ENCODE data around the gene MAP7D3.

MAP7D3 gene

DNA sequence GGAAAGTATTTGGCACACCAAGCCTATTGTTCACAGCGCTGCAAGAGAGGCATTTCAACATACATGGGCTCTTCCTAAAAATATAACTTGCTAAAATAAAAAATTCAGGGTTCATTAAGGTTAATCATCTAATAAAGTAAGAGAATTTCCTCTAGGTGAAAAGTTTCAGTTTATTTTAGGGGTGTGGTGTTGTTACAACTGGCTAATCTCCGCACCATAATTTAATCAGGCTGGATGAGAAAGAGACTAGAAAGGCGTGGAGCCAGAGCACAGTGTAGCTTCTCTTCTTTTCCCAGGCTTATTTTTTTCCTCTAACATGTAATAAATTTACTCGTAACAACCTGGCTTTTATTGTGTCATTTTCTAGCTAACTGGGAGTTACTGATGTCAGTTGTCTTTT lies 56.0 kb downstream of the MAP7D3 start:
- TF ChIP-seq, protein P1, sequence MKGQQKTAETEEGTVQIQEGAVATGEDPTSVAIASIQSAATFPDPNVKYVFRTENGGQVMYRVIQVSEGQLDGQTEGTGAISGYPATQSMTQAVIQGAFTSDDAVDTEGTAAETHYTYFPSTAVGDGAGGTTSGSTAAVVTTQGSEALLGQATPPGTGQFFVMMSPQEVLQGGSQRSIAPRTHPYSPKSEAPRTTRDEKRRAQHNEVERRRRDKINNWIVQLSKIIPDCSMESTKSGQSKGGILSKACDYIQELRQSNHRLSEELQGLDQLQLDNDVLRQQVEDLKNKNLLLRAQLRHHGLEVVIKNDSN (IDR thresholded peaks at IDR 0.05) = no peak
- TF ChIP-seq, protein P2, sequence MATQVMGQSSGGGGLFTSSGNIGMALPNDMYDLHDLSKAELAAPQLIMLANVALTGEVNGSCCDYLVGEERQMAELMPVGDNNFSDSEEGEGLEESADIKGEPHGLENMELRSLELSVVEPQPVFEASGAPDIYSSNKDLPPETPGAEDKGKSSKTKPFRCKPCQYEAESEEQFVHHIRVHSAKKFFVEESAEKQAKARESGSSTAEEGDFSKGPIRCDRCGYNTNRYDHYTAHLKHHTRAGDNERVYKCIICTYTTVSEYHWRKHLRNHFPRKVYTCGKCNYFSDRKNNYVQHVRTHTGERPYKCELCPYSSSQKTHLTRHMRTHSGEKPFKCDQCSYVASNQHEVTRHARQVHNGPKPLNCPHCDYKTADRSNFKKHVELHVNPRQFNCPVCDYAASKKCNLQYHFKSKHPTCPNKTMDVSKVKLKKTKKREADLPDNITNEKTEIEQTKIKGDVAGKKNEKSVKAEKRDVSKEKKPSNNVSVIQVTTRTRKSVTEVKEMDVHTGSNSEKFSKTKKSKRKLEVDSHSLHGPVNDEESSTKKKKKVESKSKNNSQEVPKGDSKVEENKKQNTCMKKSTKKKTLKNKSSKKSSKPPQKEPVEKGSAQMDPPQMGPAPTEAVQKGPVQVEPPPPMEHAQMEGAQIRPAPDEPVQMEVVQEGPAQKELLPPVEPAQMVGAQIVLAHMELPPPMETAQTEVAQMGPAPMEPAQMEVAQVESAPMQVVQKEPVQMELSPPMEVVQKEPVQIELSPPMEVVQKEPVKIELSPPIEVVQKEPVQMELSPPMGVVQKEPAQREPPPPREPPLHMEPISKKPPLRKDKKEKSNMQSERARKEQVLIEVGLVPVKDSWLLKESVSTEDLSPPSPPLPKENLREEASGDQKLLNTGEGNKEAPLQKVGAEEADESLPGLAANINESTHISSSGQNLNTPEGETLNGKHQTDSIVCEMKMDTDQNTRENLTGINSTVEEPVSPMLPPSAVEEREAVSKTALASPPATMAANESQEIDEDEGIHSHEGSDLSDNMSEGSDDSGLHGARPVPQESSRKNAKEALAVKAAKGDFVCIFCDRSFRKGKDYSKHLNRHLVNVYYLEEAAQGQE (IDR thresholded peaks at IDR 0.05; ENCODE audit: low read depth) = no peak
- TF ChIP-seq ZBTB7A (IDR thresholded peaks at IDR 0.05; ENCODE audit: low read depth) (no peak), TEAD4 (IDR thresholded peaks at IDR 0.05) (no peak), YY1 (IDR thresholded peaks at IDR 0.05; ENCODE audit: low read depth) (no peak), EGR1 (IDR thresholded peaks at IDR 0.05) (no peak), NFIC (IDR thresholded peaks at IDR 0.05) (no peak), EP300 (IDR thresholded peaks at IDR 0.05; ENCODE audit: borderline replicate concordance) (no peak), TCF12 (IDR thresholded peaks at IDR 0.05; ENCODE audit: low read depth) (no peak), FOXM1 (IDR thresholded peaks at IDR 0.05; ENCODE audit: borderline replicate concordance, low read depth) (no peak), RAD21 (IDR thresholded peaks at IDR 0.05; ENCODE audit: low read depth) (no peak), CEBPB (IDR thresholded peaks at IDR 0.05) (no peak), CREB1 (IDR thresholded peaks at IDR 0.05; ENCODE audit: low read depth) (no peak), TAF1 (IDR thresholded peaks at IDR 0.05; ENCODE audit: low read depth) (no peak)
- TF ChIP-seq, protein P3, sequence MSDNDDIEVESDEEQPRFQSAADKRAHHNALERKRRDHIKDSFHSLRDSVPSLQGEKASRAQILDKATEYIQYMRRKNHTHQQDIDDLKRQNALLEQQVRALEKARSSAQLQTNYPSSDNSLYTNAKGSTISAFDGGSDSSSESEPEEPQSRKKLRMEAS (IDR thresholded peaks at IDR 0.05) = no peak

DNA sequence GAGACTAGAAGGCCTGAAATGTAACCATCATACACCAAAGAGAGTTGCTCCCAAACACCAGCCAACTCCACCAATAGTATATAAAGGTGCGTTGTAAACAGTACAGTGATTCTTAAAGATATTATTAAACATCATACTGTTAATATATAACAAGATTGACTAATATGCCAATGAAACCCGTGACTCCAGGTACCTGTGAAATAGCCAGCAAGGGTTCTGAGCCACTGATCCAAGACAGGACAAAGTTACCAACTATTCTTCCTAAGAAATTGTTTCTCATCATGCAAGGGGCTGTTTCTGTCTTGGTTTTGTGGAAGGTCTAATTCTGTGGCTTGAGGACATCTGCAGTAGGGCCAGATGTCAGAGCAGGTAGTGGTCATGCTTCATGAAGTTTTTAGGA lies 56.7 kb downstream of the MAP7D3 start:
- TF ChIP-seq FOXM1 (IDR thresholded peaks at IDR 0.05; ENCODE audit: borderline replicate concordance, low read depth) (no peak), TAF1 (IDR thresholded peaks at IDR 0.05; ENCODE audit: low read depth) (no peak), RAD21 (IDR thresholded peaks at IDR 0.05; ENCODE audit: low read depth) (no peak), EGR1 (IDR thresholded peaks at IDR 0.05) (no peak), ZBTB7A (IDR thresholded peaks at IDR 0.05; ENCODE audit: low read depth) (no peak), YY1 (IDR thresholded peaks at IDR 0.05; ENCODE audit: low read depth) (no peak), EP300 (IDR thresholded peaks at IDR 0.05; ENCODE audit: borderline replicate concordance) (no peak), CREB1 (IDR thresholded peaks at IDR 0.05; ENCODE audit: low read depth) (no peak)
- TF ChIP-seq, protein P2 (IDR thresholded peaks at IDR 0.05; ENCODE audit: low read depth) = no peak
- TF ChIP-seq, protein P1 (IDR thresholded peaks at IDR 0.05) = no peak
- TF ChIP-seq, protein P3 (IDR thresholded peaks at IDR 0.05) = no peak

DNA sequence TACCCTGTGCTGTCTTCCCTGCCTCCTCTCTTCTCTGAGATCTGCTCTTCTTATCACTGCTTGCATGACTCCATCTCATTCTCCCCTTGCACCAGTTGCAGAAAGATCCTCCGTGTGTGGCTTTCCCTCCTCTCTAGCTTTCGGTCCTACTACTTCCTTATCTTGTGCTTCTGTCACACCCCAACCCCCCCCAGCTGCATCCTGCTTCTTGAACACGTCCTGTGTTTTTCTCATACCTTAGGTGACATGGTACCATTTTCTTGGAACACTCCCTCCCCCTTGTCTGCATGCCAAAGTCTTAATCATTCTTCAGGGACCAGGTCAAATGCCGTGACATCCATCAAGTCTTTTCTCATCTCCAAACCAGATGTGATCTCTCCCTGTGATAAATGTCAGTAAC lies 57.4 kb downstream of the MAP7D3 start:
- no peak for TF ChIP-seq TEAD4 (IDR thresholded peaks at IDR 0.05)
- TF ChIP-seq EP300 (IDR thresholded peaks at IDR 0.05; ENCODE audit: borderline replicate concordance) = no peak
- TF ChIP-seq CREB1 (IDR thresholded peaks at IDR 0.05; ENCODE audit: low read depth) = no peak
- TF ChIP-seq, protein P1 (IDR thresholded peaks at IDR 0.05) = no peak
- no peak for TF ChIP-seq ZBTB7A (IDR thresholded peaks at IDR 0.05; ENCODE audit: low read depth)
- no peak for TF ChIP-seq YY1 (IDR thresholded peaks at IDR 0.05; ENCODE audit: low read depth)
- TF ChIP-seq TCF12 (IDR thresholded peaks at IDR 0.05; ENCODE audit: low read depth) = no peak
- TF ChIP-seq CEBPB (IDR thresholded peaks at IDR 0.05) = no peak
- no peak for TF ChIP-seq RAD21 (IDR thresholded peaks at IDR 0.05; ENCODE audit: low read depth)
- no peak for TF ChIP-seq TAF1 (IDR thresholded peaks at IDR 0.05; ENCODE audit: low read depth)
- no peak for TF ChIP-seq FOXM1 (IDR thresholded peaks at IDR 0.05; ENCODE audit: borderline replicate concordance, low read depth)

DNA sequence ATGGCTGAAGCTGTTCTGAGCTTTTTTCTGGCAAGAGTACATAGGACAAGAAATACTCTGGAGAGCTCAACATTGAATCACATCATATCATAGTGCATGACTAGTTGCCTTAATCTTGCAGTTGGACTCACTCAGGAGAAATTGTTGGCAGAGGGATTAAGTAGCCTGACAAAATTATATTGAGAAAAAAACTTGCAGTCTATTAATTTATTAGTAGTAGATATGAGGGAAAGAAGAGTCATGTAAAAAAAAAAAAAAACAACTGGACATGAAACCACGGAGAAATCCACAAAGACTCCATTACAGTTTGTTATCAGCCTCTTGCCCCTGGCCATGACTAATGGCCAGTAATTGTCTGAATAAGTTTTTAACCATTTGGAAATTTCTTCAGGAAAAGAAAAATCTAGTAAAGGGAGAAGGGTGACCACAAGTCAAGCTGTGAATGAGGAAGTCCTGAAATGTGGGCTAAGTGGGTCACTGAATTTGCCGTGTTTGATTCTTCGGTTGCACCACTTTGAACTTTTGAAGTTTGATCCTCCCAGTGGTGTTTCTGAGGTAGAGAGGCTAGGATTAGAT lies 58.3 kb downstream of the MAP7D3 start:
- TF ChIP-seq NFIC (IDR thresholded peaks at IDR 0.05) = no peak
- TF ChIP-seq, protein P1 (IDR thresholded peaks at IDR 0.05) = no peak

DNA sequence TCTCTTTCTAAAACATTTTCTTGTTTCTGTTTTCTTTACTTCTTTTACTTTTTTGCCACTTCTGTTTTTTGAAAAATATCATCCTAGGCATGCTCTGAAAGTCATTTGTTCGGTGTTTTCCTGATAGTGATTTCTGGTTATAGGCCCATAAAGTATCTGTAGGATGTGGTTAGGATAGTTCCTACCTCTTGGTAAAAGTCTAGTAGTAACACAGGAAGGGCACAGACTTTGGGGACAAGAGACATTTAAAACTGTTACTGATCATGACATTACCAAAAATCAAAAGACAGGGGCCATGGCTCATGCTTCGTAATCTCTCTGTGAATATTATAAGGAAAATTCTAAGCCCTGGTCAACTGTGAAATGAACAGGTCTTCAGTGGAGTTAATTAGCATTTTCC lies 59.1 kb downstream of the MAP7D3 start:
- TF ChIP-seq, protein P3 (IDR thresholded peaks at IDR 0.05) = no peak
- TF ChIP-seq FOXM1 (IDR thresholded peaks at IDR 0.05; ENCODE audit: borderline replicate concordance, low read depth) = no peak
- no peak for TF ChIP-seq TAF1 (IDR thresholded peaks at IDR 0.05; ENCODE audit: low read depth)
- TF ChIP-seq ZBTB7A (IDR thresholded peaks at IDR 0.05; ENCODE audit: low read depth) = no peak

All from Ishikawa (cell line).